K562 (cell line): ENCODE results near the gene DHCR24. TPM values are rescaled to one million over a fixed set of nuclear protein-coding genes. Genes with fewer than 3 reads are reported as not detected.

Source experiments
- ATAC-seq: fragments of 200-7000 bp; cut with Tn5 transposase; 3 replicates; pipeline ENCODE4 v1.9.1; 2020; ENCODE audit warnings: moderate library complexity
- BruUV-seq: library from RNA; stranded (reverse); fragments of 400-500 nt; replicated peaks from 2 replicates; lab custom pipeline; 2021; lab: Mats Ljungman, UMichigan
- CTCF ChIA-PET: fragments of 300-600 bp; formaldehyde crosslinking; extraction: SDS; loops from one replicate; lab custom pipeline; 2021; ENCODE audit warnings: low intra/inter-chr PET ratio; lab: Yijun Ruan, JAX
- POLR2A ChIA-PET: fragments of 300-600, 350-650 bp; sonication (Branson Sonifier 250); formaldehyde crosslinking; extraction: SDS; loops from one replicate; lab custom pipeline; 2021; ENCODE audit warnings: antibody characterized with exemption, inconsistent platforms; lab: Yijun Ruan, JAX
- DNase-seq, 4 experiments: peaks; one replicate each; pipeline versions ENCODE4 v3.0.0 to v3.0.0-alpha.2; 2011 to 2018; ENCODE audit warnings: low spot score in 3 of 4, mixed read lengths in 3 of 4; ENCODE audit errors: extremely low read depth in 1 of 4
- FAIRE-seq: peaks from 2 replicates; lab custom pipeline; 2011; peaks lifted over from hg19 to GRCh38; lab: Jason Lieb, UNC
- H2AFZ ChIP-seq: 2 replicates; pipeline ENCODE4 v1.6.0; 2011; ENCODE audit warnings: low read depth, low read length, control low read depth, inconsistent platforms
- H3K27ac ChIP-seq: fragments of 200-600 bp; 3 replicates; pipeline ENCODE4 v1.8.0; 2011; ENCODE audit warnings: low read depth, mild to moderate bottlenecking, control low read depth, inconsistent platforms, low read length, moderate library complexity, mixed read lengths; ENCODE audit errors: extremely low read depth
- H3K27me3 ChIP-seq, 2 experiments: fragments of 300-600 bp in 1 of 2; 2 replicates in 1 of 2; 3 replicates in 1 of 2; pipeline versions ENCODE4 v1.6.0 to v1.8.0; 2011; ENCODE audit warnings: inconsistent platforms in 2 of 2, low read length in 2 of 2, mild to moderate bottlenecking in 1 of 2, mixed read lengths in 1 of 2, moderate library complexity in 1 of 2; ENCODE audit not compliant: control insufficient read depth in 2 of 2, insufficient read depth in 2 of 2
- H3K36me3 ChIP-seq: fragments of 300-600 bp; 3 replicates; pipeline ENCODE4 v1.8.0; 2011; ENCODE audit warnings: mild to moderate bottlenecking, low read length, inconsistent platforms; ENCODE audit not compliant: control insufficient read depth, insufficient read depth
- H3K4me1 ChIP-seq, 2 experiments: fragments of 200-600 bp in 1 of 2; replicated peaks in 1 of 2; 2 replicates in 1 of 2; 3 replicates in 1 of 2; pipeline versions ENCODE4 v1.5.1 to v1.8.0; 2011; ENCODE audit warnings: inconsistent platforms in 2 of 2, low read length in 2 of 2, mild to moderate bottlenecking in 1 of 2, mixed read lengths in 1 of 2, moderate library complexity in 1 of 2; ENCODE audit not compliant: control insufficient read depth in 2 of 2, insufficient read depth in 2 of 2
- H3K4me2 ChIP-seq: 2 replicates; pipeline ENCODE4 v1.6.1; 2011; ENCODE audit warnings: low read length, control low read depth, inconsistent platforms, mixed read lengths; ENCODE audit not compliant: insufficient read depth
- H3K4me3 ChIP-seq: fragments of 200-600 bp; sonication (generic), shearing (Covaris generic); 2 replicates; pipeline ENCODE4 v1.5.1; 2016; ENCODE audit warnings: control low read depth, inconsistent platforms
- H3K79me2 ChIP-seq: fragments of 200-600 bp; 3 replicates; pipeline ENCODE4 v1.8.0; 2011; ENCODE audit warnings: low read length, inconsistent platforms; ENCODE audit not compliant: control insufficient read depth, insufficient read depth
- H3K9ac ChIP-seq, 2 experiments: 2 replicates each; pipeline versions ENCODE4 v1.6.0 to v1.6.1; 2011; ENCODE audit warnings: low read depth in 2 of 2, low read length in 2 of 2, control low read depth in 1 of 2, inconsistent platforms in 1 of 2, mild to moderate bottlenecking in 1 of 2, mixed read lengths in 1 of 2; ENCODE audit not compliant: insufficient read depth in 1 of 2
- H3K9me1 ChIP-seq: one replicate; pipeline ENCODE4 v1.6.0; 2011; ENCODE audit warnings: inconsistent platforms, mild to moderate bottlenecking, low read length, moderate library complexity; ENCODE audit not compliant: control insufficient read depth, insufficient read depth
- H3K9me3 ChIP-seq: replicated peaks from 2 replicates; pipeline ENCODE4 v1.5.1; 2011; ENCODE audit warnings: low read depth, low read length, inconsistent platforms; ENCODE audit not compliant: control insufficient read depth, insufficient read depth
- H4K20me1 ChIP-seq: replicated peaks from 2 replicates; pipeline ENCODE4 v1.6.1; 2011; ENCODE audit warnings: low read length, inconsistent platforms, mixed read lengths; ENCODE audit not compliant: control insufficient read depth, insufficient read depth
- EHMT2 ChIP-seq: fragments of 450-650 bp; IDR thresholded peaks from 2 replicates; pipeline ENCODE4 v1.6.1; 2018; ENCODE audit warnings: antibody characterized with exemption
- HNRNPK ChIP-seq: fragments of 200-400 bp; formaldehyde crosslinking; IDR thresholded peaks from one replicate; pipeline ENCODE4 v1.6.1; 2018; ENCODE audit warnings: mild to moderate bottlenecking, low read depth, low read length; ENCODE audit not compliant: poor library complexity, severe bottlenecking
- KDM5B ChIP-seq: fragments of 200-600 bp; sonication (generic); IDR thresholded peaks from 2 replicates; pipeline ENCODE4 v1.6.1; 2012; ENCODE audit warnings: low read depth, mild to moderate bottlenecking, moderate library complexity, low read length, control low read depth, inconsistent platforms; ENCODE audit not compliant: insufficient replicate concordance
- PRDM10 ChIP-seq: fragments of 450-650 bp; IDR thresholded peaks from 2 replicates; pipeline ENCODE4 v1.6.1; 2018; ENCODE audit not compliant: partially characterized antibody
- STAT6 ChIP-seq: sonication (generic); formaldehyde crosslinking; IDR thresholded peaks from 2 replicates; pipeline ENCODE4 v1.8.1; 2023; ENCODE audit warnings: mild to moderate bottlenecking, missing genetic modification reagents
- YBX1 ChIP-seq: fragments of 450-650 bp; IDR thresholded peaks from 2 replicates; pipeline ENCODE4 v1.7.1; 2016; ENCODE audit warnings: mild to moderate bottlenecking
- ZBTB7A ChIP-seq: IDR thresholded peaks from 2 replicates; pipeline ENCODE4 v1.6.1; 2011; ENCODE audit warnings: low read depth, mild to moderate bottlenecking, low read length, moderate library complexity, borderline replicate concordance; ENCODE audit not compliant: control insufficient read depth
- ZFP36 ChIP-seq: fragments of 150-350 bp; IDR thresholded peaks from 2 replicates; pipeline ENCODE4 v1.6.1; 2018; ENCODE audit warnings: low read length, low read depth; ENCODE audit not compliant: partially characterized antibody
- ZMIZ1 ChIP-seq, 2 experiments: fragments of 150-350 bp in 1 of 2; IDR thresholded peaks; 2 replicates each; pipeline ENCODE4 v1.6.1; 2012 to 2016; ENCODE audit warnings: low read depth in 2 of 2, low read length in 2 of 2, mild to moderate bottlenecking in 1 of 2, moderate library complexity in 1 of 2
- WGBS: fragments of 100-300 bp; shearing (Covaris generic); methylation state at CpG from one replicate; pipeline ENCODE4 v1.1.6; 2016; ENCODE audit warnings: low coverage, mixed read lengths; ENCODE audit not compliant: insufficient coverage; ENCODE audit errors: missing lambda C conversion rate; 5-methylcytosine and 5-hydroxymethylcytosine counted together
- in situ Hi-C: fragments of 300-500 bp; cut with MboI; formaldehyde crosslinking; loops from 4 replicates; pipeline ENCODE4 v1.15.0; 2018; ENCODE audit warnings: inconsistent platforms, mixed read lengths
- intact Hi-C: fragments of 100-400 bp; cut with micrococcal nuclease; formaldehyde crosslinking; loops from 2 replicates; pipeline ENCODE4 v1.14.2; 2022
- polyA plus RNA-seq, 8 experiments: library from polyadenylated mRNA; depleted of rRNA in 4 of 8; stranded (reverse) in 5 of 8; unstranded in 3 of 8; fragments of >200 nt; fragmentation: Nextera tagmentation in 2 of 8; fragmentation: Illumina TruSeq in 1 of 8; extraction: Ambion mirVana in 2 of 8; extraction: Trizol in 1 of 8; gene quantifications; 2 replicates each; pipeline versions ENCODE4 v1.2.1 to v1.2.3, GENCODE V29; 2011 to 2014; ENCODE audit warnings: inconsistent platforms in 1 of 8, missing spikeins in 1 of 8
- total RNA-seq, 7 experiments: library from RNA; depleted of rRNA in 6 of 7; stranded (reverse); fragments of >200 nt in 6 of 7; fragmentation: Illumina TruSeq in 2 of 7; extraction: Trizol in 2 of 7; gene quantifications; 2 replicates each; pipeline versions ENCODE4 v1.2.1 to v1.2.3, GENCODE V29; 2011 to 2021; ENCODE audit warnings: low replicate concordance in 1 of 7

The DHCR24 gene
- total and polyA plus RNA-seq, 9 of the 15 experiments (the other 6 are each of a cell fraction or from before 2014, with no cell fraction given) = 23.4 to 161 (median 79.9) TPM

GRCh38 chr1:54842206-54842915 lies 44.6 kb downstream of the DHCR24 start:
- Histone ChIP-seq H3K4me3 (no peak overlapping the region), H3K9me1 (no peaks in the 10 kb centered on the region), H2AFZ (no peak overlapping the region), H3K27me3 (peaks cover 2 to 3% of the 10 kb centered on the region in 2 experiments; a peak in 1 of 5 replicates), H4K20me1 (peaks cover 4% of the 10 kb centered on the region; the same call in 1 of the 2 replicates), H3K27ac (no peak overlapping the region), H3K4me2 (no peak overlapping the region), H3K9me3 (no peaks in the 10 kb centered on the region), H3K79me2 (no peaks in the 10 kb centered on the region), H3K4me1 (no peaks in the 10 kb centered on the region), H3K36me3 (no peaks in the 10 kb centered on the region; the same call in 2 of the 3 replicates), H3K9ac (no peak overlapping the region)
- FAIRE-seq (no peak), DNase-seq (no peak), ATAC-seq (no peak)
- intact Hi-C loops = no loop called here
- WGBS = 39% methylated on average over 10 of the region's 10 CpGs
- TF ChIP-seq KDM5B (no peak), YBX1 (no peak), HNRNPK (no peak), STAT6 (no peak), ZMIZ1 (IDR thresholded peaks at IDR 0.05; ENCODE audit: low read depth in 2 of 2, low read length in 2 of 2) (no peak), ZBTB7A (no peak), PRDM10 (no peak), EHMT2 (no peak), ZFP36 (no peak)
- in situ Hi-C loops = no loop called here
- POLR2A ChIA-PET = interaction anchor here (0.6 kb wide), 1 partner anchor 21 kb away, joined by 3 read pairs; no protein-coding TSS in a partner anchor
- BruUV-seq = no TSS peak
- CTCF ChIA-PET = no interaction called here
